Neural cell (in vitro differentiated cells): ENCODE measurements around the gene PHF5A.

Source experiments
- CTCF ChIP-seq: fragments of 450-650 bp; IDR thresholded peaks from 2 replicates; pipeline ENCODE4 v1.5.1; 2014; ENCODE audit warnings: antibody characterized with exemption, mild to moderate bottlenecking, moderate library complexity; ENCODE audit not compliant: poor library complexity, severe bottlenecking
- EP300 ChIP-seq: fragments of 450-650 bp; conservative IDR thresholded peaks from 2 replicates; pipeline ENCODE4 v1.6.1; 2014; ENCODE audit warnings: antibody characterized with exemption, mild to moderate bottlenecking, moderate library complexity; ENCODE audit not compliant: poor library complexity, severe bottlenecking
- EZH2 ChIP-seq: fragments of 200-600, 300-800 bp; shearing (Covaris generic), sonication (generic); IDR thresholded peaks from 2 replicates; pipeline ENCODE4 v1.6.1; 2014; ENCODE audit warnings: antibody characterized with exemption, low read length, borderline replicate concordance, mild to moderate bottlenecking; ENCODE audit not compliant: insufficient read depth, poor library complexity, severe bottlenecking
- MXI1 ChIP-seq: fragments of 450-650 bp; conservative IDR thresholded peaks from 2 replicates; pipeline ENCODE4 v1.6.1; 2014; ENCODE audit warnings: antibody characterized with exemption, mild to moderate bottlenecking; ENCODE audit not compliant: poor library complexity, severe bottlenecking
- RAD21 ChIP-seq: fragments of 450-650 bp; conservative IDR thresholded peaks from 2 replicates; pipeline ENCODE4 v1.6.1; 2014; ENCODE audit warnings: antibody characterized with exemption, mild to moderate bottlenecking, moderate library complexity
- SMC3 ChIP-seq: fragments of 450-650 bp; conservative IDR thresholded peaks from 2 replicates; pipeline ENCODE4 v1.6.1; 2014; ENCODE audit warnings: antibody characterized with exemption, mild to moderate bottlenecking, moderate library complexity; ENCODE audit not compliant: poor library complexity
- TF ChIP-seq, protein P1 (sequence below): IDR thresholded peaks from 2 replicates; pipeline ENCODE4 v1.6.1; 2012; ENCODE audit warnings: borderline replicate concordance

DNA sequence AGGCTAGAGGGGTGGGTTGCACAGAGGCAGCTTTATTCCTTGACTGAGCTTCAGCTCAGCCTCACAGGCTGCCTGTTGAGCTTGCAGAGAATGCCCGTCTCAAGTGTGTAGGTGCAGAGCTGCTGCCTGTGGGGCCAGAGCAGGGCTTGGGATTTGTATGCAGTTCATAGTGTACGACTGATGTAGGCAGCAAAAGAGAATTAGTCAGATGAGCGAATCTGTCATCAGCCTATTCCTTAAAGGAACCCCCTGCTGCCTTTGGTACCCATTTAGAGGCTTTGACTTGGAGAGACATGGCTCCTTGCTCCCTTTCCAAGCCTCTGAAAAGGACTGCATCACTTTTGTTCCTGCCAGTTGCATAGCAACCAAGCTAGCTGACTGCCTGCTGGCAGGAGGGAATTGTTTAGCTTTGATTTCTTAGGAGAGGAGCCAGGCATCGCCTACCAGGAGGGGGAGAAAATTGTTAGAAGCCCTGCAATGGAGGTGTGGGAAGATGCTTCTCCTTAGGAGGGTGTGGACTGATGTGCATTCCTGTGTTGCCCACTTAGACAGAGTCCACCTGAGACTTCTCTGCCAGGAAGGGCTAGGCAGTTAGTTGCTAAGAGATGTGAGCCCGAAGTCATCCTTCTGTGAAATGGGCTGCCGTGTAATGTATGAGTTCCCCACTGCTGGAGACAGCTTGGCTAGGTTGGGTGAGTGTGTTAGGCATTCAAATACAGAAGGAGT is 11.3 kb upstream of the PHF5A start:
- peak; percentile 69 for TF ChIP-seq CTCF
- peak; percentile 66 for TF ChIP-seq RAD21
- no peak for TF ChIP-seq EZH2
- peak; percentile 58 for TF ChIP-seq MXI1
- TF ChIP-seq, protein P1, sequence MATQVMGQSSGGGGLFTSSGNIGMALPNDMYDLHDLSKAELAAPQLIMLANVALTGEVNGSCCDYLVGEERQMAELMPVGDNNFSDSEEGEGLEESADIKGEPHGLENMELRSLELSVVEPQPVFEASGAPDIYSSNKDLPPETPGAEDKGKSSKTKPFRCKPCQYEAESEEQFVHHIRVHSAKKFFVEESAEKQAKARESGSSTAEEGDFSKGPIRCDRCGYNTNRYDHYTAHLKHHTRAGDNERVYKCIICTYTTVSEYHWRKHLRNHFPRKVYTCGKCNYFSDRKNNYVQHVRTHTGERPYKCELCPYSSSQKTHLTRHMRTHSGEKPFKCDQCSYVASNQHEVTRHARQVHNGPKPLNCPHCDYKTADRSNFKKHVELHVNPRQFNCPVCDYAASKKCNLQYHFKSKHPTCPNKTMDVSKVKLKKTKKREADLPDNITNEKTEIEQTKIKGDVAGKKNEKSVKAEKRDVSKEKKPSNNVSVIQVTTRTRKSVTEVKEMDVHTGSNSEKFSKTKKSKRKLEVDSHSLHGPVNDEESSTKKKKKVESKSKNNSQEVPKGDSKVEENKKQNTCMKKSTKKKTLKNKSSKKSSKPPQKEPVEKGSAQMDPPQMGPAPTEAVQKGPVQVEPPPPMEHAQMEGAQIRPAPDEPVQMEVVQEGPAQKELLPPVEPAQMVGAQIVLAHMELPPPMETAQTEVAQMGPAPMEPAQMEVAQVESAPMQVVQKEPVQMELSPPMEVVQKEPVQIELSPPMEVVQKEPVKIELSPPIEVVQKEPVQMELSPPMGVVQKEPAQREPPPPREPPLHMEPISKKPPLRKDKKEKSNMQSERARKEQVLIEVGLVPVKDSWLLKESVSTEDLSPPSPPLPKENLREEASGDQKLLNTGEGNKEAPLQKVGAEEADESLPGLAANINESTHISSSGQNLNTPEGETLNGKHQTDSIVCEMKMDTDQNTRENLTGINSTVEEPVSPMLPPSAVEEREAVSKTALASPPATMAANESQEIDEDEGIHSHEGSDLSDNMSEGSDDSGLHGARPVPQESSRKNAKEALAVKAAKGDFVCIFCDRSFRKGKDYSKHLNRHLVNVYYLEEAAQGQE: peak; percentile 51
- peak; percentile 81 for TF ChIP-seq EP300
- TF ChIP-seq SMC3: peak; percentile 76
